ENCODE data around the gene CATSPERE. TPM values are rescaled to one million over a fixed set of nuclear protein-coding genes. Genes with fewer than 3 reads are reported as not detected.

CATSPERE gene
- total RNA-seq, 4 donors from 2014 or later = 0.82 to 5.3 (median 1.2) TPM

DNA sequence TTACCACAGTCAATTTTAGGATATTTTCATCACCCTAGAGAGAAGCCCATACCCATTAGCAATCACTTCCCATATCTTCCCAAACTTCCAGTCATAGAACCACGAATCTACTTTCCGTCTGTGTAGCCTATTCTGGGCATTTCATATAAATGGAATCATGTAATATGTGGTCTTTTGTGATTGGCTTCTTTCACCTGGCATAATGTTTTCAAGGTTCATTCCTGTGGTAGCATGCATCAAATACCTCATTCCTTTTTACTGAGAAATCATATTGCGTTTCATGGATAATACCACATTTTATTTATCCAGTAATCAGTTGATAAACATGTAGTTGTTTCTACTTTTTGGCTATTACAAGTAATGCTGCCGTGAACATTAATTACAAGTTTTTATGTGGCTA, 213.4 kb downstream of the CATSPERE start:
- no peak for TF ChIP-seq CTCF (IDR thresholded peaks at IDR 0.05; ENCODE audit: low read depth)

- no peak for TF ChIP-seq CTCF (IDR thresholded peaks at IDR 0.05; ENCODE audit: low read depth)
Observed at GRCh38 chr1:244675167-244675566, 214.1 kb downstream of the CATSPERE start.

DNA sequence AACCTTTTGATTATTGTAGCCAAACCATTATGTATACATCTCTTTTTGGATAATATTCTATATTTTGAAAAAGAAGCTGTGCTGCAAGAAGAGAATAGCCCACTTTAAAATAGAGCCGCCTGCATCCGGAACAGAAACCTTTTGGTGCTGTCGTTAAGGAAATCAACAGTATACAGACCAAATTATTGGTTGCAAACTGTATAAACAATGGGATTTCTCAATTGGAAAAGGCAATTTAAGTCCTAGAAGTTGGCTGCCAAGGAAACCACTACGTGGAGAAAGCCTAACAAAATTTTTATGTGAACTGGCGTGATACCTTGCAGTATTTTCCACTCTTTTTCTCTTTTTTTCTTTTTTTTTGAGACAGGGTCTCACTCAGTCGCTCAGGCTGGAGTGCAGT, 217.6 kb downstream of the CATSPERE start:
- TF ChIP-seq CTCF (IDR thresholded peaks at IDR 0.05; ENCODE audit: low read depth) = no peak

GRCh38 chr1:244680667-244681066, 219.6 kb downstream of the CATSPERE start:
- TF ChIP-seq CTCF (IDR thresholded peaks at IDR 0.05; ENCODE audit: low read depth) = no peak

Small RNA genes lying within 50 kb of the gene (small RNA-seq; reads per million reads assigned to genes)
- not detected for gene CYCSP5

Other genes with a start within 250 kb of the CATSPERE start
- gene ADSS2, start 9.4 kb upstream of the CATSPERE start, total RNA-seq = 10 to 100 TPM; 29.6 to 45.7 (median 38.0) TPM
- gene DESI2, start 191.9 kb downstream of the CATSPERE start, total RNA-seq = 10 to 100 TPM; 24.7 to 39.6 (median 29.7) TPM